CD4-positive, alpha-beta T cell (primary cell): ENCODE measurements around the gene ADAMTS17. TPM values are rescaled to one million over a fixed set of nuclear protein-coding genes. Genes with fewer than 3 reads are reported as not detected.

Source experiments
- ATAC-seq: fragments of 200-7000 bp; cut with Tn5 transposase; one replicate; pipeline ENCODE4 v1.10.0; 2022; ENCODE audit warnings: mild to moderate bottlenecking; ENCODE audit not compliant: poor library complexity
- CTCF ChIA-PET: fragments of 350-600 bp; sonication (Branson Sonifier 250); formaldehyde crosslinking; loops from one replicate; lab custom pipeline; 2021; ENCODE audit warnings: antibody characterized with exemption, inconsistent platforms; lab: Charles Lee
- POLR2A ChIA-PET: fragments of 350-600 bp; sonication (Branson Sonifier 250); formaldehyde crosslinking; loops from one replicate; lab custom pipeline; 2021; ENCODE audit warnings: antibody characterized with exemption, inconsistent platforms; lab: Charles Lee
- DNase-seq, 14 experiments: peaks; one replicate each; pipeline ENCODE4 v3.0.0-alpha.2; 2013 to 2020; ENCODE audit warnings: mixed read lengths in 2 of 14
- H3K27ac ChIP-seq, 2 donors: one replicate each; pipeline versions ENCODE4 v1.5.1 to v1.7.0; 2013; ENCODE audit warnings: low read length in 2 of 2, low read depth in 1 of 2, mild to moderate bottlenecking in 1 of 2
- H3K27me3 ChIP-seq, 2 experiments: 1 replicate in 1 of 2; 2 replicates in 1 of 2; pipeline versions ENCODE4 v1.6.1 to v1.7.0; 2013; ENCODE audit warnings: low read length in 2 of 2, control low read depth in 1 of 2, mild to moderate bottlenecking in 1 of 2, moderate library complexity in 1 of 2; ENCODE audit not compliant: insufficient read depth in 2 of 2, control insufficient read depth in 1 of 2
- H3K36me3 ChIP-seq: one replicate; pipeline ENCODE4 v1.6.1; 2013; ENCODE audit warnings: low read length, control low read depth; ENCODE audit not compliant: insufficient read depth
- H3K4me1 ChIP-seq: one replicate; pipeline ENCODE4 v1.6.1; 2013; ENCODE audit warnings: low read length, control low read depth; ENCODE audit not compliant: insufficient read depth
- H3K4me3 ChIP-seq: one replicate; pipeline ENCODE4 v1.5.1; 2013; ENCODE audit warnings: mild to moderate bottlenecking, low read length, moderate library complexity
- H3K9me3 ChIP-seq, 2 experiments: 1 replicate in 1 of 2; 2 replicates in 1 of 2; pipeline versions ENCODE4 v1.6.1 to v1.7.0; 2013; ENCODE audit warnings: low read length in 2 of 2, mild to moderate bottlenecking in 2 of 2, control low read depth in 1 of 2, moderate library complexity in 1 of 2; ENCODE audit not compliant: control insufficient read depth in 1 of 2, insufficient read depth in 1 of 2
- H3K27ac Mint-ChIP-seq: one replicate; pipeline ENCODE4 v1.8.0; 2020; ENCODE audit warnings: mixed read lengths
- H3K27me3 Mint-ChIP-seq: one replicate; pipeline ENCODE4 v1.8.0; 2021; ENCODE audit warnings: mixed read lengths
- H3K36me3 Mint-ChIP-seq: one replicate; pipeline ENCODE4 v1.8.0; 2021; ENCODE audit warnings: low read depth, mixed read lengths
- H3K4me1 Mint-ChIP-seq: one replicate; pipeline ENCODE4 v1.8.0; 2021; ENCODE audit warnings: low read depth, mixed read lengths
- H3K4me3 Mint-ChIP-seq: one replicate; pipeline ENCODE4 v1.8.0; 2020; ENCODE audit warnings: mild to moderate bottlenecking, mixed read lengths
- H3K9me3 Mint-ChIP-seq: one replicate; pipeline ENCODE4 v1.8.0; 2020; ENCODE audit warnings: mixed read lengths
- intact Hi-C, 2 experiments: fragments of 100-400 bp; cut with DNase I in 1 of 2; cut with micrococcal nuclease in 1 of 2; formaldehyde crosslinking; loops; one replicate each; pipeline versions ENCODE4 v1.15.1 to v1.9.0; 2023 to 2025; cut with DNase I, micrococcal nuclease
- total RNA-seq, 174 experiments: library from RNA in 2 of 174; stranded (reverse) in 2 of 174; gene quantifications; one replicate each; pipeline ENCODE4 v1.2.3 and lab custom pipeline; 2021 to 2026
- TF ChIP-seq, protein P1 (sequence below): fragments of 200-600 bp; IDR thresholded peaks from one replicate; pipeline ENCODE4 v1.8.0; 2022; ENCODE audit warnings: antibody characterized with exemption, mild to moderate bottlenecking

The ADAMTS17 gene
- total RNA-seq, 2 experiments from 2014 or later: 9.9 to 13.2 TPM

DNA sequence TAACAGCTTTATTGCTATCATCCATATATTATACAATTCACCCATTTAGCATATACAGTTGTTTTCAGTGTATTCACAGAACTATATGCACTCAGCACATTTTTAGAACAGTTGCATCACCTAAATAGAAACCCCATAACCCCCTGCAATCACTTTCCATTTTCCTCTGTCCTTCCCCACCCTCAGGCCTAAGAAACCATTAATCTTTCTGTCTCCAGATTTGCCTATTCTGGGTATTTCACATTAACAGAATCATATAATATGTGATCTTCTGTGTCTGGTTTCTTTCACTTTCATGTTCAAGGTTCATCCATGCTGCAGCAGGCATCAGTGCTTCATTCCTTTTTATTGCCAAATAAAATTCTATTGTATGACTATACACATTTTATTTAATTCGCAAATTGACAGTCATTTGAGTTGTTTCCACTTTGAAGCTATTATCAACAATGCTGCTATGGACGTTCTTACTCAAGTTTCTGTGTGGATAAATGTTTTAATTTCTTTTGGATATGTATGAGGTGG lies 39.8 kb downstream of the ADAMTS17 start:
- H3K4me3 ChIP-seq: no peak overlapping the region
- Mint-ChIP-seq H3K36me3 (peaks cover 25% of the 10 kb centered on the region), H3K27ac (no peak overlapping the region), H3K4me3 (no peak overlapping the region), H3K9me3 (peaks cover 8% of the 10 kb centered on the region), H3K27me3 (no peaks in the 10 kb centered on the region), H3K4me1 (no peaks in the 10 kb centered on the region)
- H3K9me3 ChIP-seq: peaks cover 0 to 5% of the 10 kb centered on the region in 2 experiments
- H3K27me3 ChIP-seq: no peaks in the 10 kb centered on the region
- intact Hi-C loops: no loop called here
- ATAC-seq (no peak), DNase-seq (no peak)
- H3K36me3 ChIP-seq: no peaks in the 10 kb centered on the region
- TF ChIP-seq, protein P1, sequence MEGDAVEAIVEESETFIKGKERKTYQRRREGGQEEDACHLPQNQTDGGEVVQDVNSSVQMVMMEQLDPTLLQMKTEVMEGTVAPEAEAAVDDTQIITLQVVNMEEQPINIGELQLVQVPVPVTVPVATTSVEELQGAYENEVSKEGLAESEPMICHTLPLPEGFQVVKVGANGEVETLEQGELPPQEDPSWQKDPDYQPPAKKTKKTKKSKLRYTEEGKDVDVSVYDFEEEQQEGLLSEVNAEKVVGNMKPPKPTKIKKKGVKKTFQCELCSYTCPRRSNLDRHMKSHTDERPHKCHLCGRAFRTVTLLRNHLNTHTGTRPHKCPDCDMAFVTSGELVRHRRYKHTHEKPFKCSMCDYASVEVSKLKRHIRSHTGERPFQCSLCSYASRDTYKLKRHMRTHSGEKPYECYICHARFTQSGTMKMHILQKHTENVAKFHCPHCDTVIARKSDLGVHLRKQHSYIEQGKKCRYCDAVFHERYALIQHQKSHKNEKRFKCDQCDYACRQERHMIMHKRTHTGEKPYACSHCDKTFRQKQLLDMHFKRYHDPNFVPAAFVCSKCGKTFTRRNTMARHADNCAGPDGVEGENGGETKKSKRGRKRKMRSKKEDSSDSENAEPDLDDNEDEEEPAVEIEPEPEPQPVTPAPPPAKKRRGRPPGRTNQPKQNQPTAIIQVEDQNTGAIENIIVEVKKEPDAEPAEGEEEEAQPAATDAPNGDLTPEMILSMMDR: no peak
- CTCF ChIA-PET: no interaction called here
- POLR2A ChIA-PET: no interaction called here
- H3K27ac ChIP-seq: no peak overlapping the region
- H3K4me1 ChIP-seq: no peaks in the 10 kb centered on the region

DNA sequence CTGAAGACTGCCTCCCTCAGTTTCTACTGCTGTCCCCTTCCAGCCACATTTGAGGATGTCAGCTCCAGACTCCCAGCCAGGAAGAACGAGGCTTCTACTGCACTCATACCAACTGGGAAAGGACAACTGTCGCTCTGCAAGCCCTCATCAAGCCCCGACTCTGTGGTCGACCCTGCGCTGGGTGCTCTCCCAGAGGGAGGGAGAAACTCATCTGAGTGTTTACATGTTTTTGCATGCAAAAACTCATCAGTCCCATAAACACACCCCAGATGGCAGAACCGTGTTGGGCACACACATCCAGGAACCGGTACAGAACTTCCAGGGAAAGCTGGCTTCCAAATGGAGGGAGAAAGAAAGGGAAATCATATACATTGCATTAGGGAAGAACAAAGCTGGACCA lies 43.5 kb downstream of the ADAMTS17 start:
- no peak overlapping the region for H3K27ac Mint-ChIP-seq

DNA sequence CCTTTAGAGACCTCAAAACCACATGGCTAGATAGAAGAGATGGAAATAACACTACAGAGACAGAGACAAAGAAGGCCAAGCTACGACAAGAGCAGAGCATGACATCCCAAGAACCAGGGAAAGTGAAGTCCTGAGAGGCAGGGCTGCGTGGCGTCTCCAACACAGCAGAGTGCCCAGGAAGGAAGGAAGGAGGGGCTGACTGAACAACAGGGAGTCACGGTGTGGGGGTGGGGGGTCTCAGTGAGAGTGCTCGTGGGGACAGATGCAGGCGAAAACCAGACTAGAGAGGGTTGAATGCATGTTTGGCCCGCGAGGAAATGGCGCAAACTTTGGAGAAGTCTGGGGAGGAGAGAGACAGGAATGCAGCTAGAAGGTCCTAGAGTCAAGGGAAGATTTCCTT lies 44.0 kb downstream of the ADAMTS17 start:
- ATAC-seq: no peak
- TF ChIP-seq, protein P1: no peak
- H3K27ac ChIP-seq: no peak overlapping the region
- Mint-ChIP-seq H3K4me3 (no peak overlapping the region), H3K9me3 (peaks cover 14% of the 10 kb centered on the region), H3K27ac (no peak overlapping the region), H3K4me1 (no peaks in the 10 kb centered on the region), H3K27me3 (no peaks in the 10 kb centered on the region), H3K36me3 (peaks cover 35% of the 10 kb centered on the region)
- no peak overlapping the region for H3K4me3 ChIP-seq
- intact Hi-C loops: no loop called here
- CTCF ChIA-PET: no interaction called here
- no peaks in the 10 kb centered on the region for H3K36me3 ChIP-seq
- H3K4me1 ChIP-seq: no peaks in the 10 kb centered on the region
- H3K27me3 ChIP-seq: no peaks in the 10 kb centered on the region
- no peak for DNase-seq
- POLR2A ChIA-PET: no interaction called here
- peaks cover 3 to 5% of the 10 kb centered on the region in 2 experiments for H3K9me3 ChIP-seq

More for the DNA sequence above, 43.5 kb downstream of the ADAMTS17 start:
- no peak for ATAC-seq
- H3K27ac ChIP-seq: no peak overlapping the region
- Mint-ChIP-seq H3K36me3 (peaks cover 35% of the 10 kb centered on the region), H3K4me3 (no peak overlapping the region), H3K9me3 (peaks cover 14% of the 10 kb centered on the region), H3K27me3 (no peaks in the 10 kb centered on the region), H3K4me1 (no peaks in the 10 kb centered on the region)
- ChIA-PET POLR2A (no interaction called here), CTCF (no interaction called here)
- no peak for DNase-seq
- no peaks in the 10 kb centered on the region for H3K27me3 ChIP-seq
- TF ChIP-seq, protein P1: no peak
- H3K9me3 ChIP-seq: peaks cover 3 to 5% of the 10 kb centered on the region in 2 experiments
- no peaks in the 10 kb centered on the region for H3K4me1 ChIP-seq
- intact Hi-C loops: no loop called here
- no peak overlapping the region for H3K4me3 ChIP-seq
- no peaks in the 10 kb centered on the region for H3K36me3 ChIP-seq
